GM11168 (cell line): ENCODE measurements around the gene P2RX3.
"Not testable (repeated sequence)": the region's sequence is repeated elsewhere in the genome, so short reads cannot be mapped to it uniquely, and the experiment has no call there.

Experiments
- in situ Hi-C: fragments of 300-500 bp; cut with MboI; formaldehyde crosslinking; loops from one replicate; pipeline ENCODE4 v1.12.0; 2022; ENCODE audit warnings: low sequenced_read_pairs; ENCODE audit not compliant: unreplicated experiment

The P2RX3 gene

GRCh38 chr11:57392066-57392762 is 54.1 kb downstream of the P2RX3 start:
- in situ Hi-C loops = no loop called here

DNA sequence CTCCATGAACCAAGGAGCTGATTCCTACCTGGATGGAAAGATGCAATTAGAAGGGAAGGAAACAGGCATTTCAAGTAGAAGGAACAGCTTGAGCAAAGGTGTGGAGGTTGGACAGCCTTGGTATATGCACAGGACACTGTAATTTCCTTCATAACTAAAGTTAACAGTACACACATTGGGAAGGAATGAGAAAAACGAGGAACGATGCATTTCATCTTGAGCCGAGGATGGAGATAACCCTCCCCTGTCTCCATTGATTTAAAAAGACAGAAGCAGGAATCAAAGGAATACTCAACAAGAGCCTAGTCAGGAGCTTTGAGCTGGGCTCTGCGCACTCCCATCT is 54.6 kb downstream of the P2RX3 start:
- in situ Hi-C loops = no loop called here

DNA sequence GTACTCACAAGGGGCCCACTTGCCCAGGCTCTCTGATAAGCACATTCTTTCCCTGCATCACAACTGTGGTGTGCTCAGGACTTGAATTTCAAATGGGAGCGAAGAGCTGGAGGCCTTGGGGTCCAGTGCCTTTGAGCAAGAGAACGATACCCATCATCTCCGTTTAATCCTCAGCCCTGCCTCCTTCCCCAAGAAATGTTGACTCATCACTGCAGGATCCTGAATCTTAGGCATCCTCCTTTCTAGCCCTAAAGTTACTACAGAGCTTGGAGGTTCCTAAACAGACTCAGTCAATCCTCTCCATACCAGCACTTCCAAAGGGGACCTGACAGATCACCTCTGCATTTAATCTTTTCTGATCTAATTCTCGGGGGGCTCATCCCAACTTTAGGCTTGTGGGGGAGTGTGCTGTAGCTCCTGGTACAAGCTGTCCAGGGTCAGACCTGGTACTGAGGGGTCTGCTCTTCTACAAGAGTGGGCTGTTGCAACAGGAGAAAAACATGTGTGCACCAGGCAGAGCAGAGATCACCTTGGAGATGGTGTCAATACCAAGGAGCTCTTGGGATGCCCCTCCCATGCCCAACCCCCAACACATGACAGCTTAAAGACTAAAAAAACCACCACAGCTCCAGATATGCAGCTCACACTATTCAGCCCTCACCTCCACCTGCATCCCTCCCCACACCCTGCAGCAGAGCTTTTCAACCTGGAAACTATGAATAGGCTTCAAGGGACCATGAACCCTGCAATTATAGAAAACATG is 56.2 kb downstream of the P2RX3 start:
- in situ Hi-C loops = no loop called here

- in situ Hi-C loops = no loop called here
These were observed 57.9 kb downstream of the P2RX3 start for GRCh38 chr11:57395905-57396623.

DNA sequence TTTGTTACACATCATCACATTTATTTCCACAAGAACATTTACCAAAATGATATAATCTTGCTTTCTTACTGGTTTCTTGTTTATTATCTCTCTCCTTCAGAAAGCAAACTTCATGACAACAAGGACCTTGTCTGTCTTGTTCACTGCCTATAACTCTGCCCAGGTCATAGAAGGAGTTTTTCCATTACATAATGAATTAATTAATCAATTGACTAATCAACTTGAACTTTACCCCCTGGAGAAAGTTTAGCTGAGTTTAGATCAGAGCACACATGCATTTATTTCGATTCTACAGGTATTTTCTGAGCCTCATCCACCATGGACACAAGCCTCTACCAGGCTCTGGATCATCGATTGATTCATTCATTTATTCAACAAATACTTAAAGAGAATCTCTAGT is 58.6 kb downstream of the P2RX3 start:
- in situ Hi-C loops = no loop called here

DNA sequence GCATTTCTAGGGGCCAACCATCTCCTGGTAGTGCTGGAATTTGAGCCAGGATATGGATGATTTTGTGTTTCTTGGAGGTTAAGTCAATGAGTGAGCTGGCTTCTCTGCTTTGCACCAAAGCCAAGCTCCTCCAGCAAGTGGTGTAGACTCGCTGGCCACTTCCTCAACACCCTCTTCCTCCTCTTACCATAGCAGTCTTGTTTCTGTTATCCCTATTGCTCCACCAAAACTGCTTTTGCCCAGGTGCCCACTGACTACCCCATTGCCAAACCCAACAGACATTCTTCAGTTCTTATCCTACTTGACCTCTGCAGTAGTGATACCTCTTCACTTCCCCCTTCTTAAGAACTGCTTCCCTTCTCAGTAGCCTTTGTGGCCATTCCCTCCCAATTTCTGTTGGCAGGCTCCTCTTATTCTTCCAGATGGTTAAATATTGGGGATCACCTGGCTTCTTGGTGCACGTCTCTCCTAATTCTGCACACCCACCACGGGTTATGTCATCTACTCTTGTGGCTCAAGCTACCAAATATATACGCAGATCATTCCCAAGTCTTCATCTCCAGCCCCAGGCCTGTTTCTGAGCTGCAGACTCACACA is 59.3 kb downstream of the P2RX3 start:
- in situ Hi-C loops = no loop called here

DNA sequence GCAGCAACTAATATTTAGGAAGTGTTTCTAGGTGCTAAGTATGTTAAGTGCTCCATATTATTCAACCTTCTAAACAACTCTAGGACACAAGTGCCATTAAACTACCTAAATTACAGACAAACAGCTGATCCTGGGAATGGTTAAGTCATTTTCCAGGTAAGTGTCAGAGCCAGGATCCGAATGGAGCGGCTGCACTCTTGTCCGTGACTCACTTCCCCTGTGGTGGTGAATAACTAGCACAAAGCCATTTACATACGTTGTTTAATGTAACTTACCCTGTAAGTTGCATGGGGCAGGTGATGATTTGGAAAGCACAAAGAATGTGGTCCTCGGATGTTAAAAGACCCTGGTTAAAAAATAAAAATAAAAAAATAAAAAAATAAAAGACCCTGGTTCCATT is 61.1 kb downstream of the P2RX3 start:
- in situ Hi-C loops = no loop called here

DNA sequence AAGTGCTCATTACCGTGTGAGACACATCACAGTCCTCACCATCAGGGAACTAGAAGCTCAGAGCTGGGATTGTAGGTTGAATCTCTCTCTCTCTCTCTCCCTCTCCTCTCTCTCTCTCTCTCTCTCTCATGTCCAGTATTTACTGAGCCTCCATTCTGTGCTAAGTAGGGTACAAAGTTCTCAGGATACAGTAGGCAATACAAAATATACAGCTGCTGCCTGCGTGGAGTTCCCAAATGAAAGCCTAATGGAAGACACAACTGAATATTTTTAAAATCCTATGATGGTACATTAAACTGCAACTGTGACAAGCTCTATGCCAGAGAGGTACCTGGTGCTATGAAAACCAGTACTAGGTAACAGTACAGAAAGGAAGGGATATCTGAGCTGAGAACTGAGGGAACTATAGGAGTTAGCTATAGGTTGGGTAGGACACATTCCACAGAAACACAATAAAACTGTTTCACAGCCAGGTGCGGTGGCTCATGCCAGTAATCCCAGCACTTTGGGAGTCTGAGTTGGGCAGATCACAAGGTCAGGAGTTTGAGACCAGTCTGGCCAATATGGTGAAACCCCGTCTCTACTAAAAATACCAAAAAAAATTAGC is 61.9 kb downstream of the P2RX3 start:
- in situ Hi-C loops = no loop called here

- in situ Hi-C loops = no loop called here
These were observed 64.2 kb downstream of the P2RX3 start for GRCh38 chr11:57402188-57403002.

DNA sequence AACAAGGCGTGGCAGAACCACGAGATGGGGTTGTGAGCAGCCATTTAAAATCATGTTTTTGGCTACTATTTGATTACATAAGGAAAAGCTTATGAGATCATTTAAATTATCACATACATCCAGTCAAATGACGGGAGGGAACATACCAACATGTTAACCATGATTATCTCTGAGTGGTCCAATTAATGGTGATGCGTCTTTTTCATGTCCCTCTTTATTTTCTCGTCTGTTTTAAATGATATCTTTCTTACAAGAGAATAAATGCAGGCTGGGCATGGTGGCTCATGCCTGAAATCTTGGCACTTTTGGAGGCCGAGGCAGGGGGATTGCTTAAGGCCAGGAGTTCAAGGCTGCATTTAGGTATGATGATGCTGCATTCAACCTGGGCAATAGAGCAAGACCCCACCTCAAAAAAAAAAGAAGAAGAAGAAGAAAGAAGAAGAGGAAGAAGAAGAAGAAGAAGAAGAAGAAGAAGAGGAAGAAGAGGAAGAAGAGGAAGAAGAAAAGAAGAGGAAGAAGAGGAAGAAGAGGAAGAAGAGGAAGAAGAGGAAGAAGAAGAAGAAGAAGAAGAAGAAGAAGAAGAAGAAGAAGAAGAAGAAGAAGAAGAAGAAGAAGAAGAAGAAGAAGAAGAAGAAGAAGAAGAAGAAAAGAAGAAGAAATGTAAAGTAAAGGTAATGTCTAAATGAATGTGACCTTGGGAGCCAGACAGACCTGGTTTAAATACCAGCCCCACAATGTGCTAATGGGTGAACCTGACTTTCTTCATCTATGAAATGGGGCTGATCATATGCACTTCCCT is 65.0 kb downstream of the P2RX3 start:
- in situ Hi-C loops = not testable (repeated sequence)

DNA sequence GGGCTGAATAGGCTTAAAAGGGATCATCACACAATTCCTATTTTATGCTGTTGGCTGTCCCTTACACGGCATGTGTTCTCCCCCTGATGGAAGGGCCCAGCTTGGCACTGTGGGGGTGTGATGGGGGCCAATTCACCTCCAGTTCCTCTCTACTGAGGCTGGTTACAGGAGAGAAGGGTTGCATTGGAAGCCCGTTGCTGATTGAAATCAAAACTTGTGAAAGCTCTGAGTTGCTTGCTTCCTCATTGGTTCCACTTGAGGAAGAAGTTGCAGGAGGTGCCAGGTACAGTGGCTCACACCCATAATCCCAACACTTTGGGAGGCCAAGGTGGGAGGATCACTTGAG is 65.6 kb downstream of the P2RX3 start:
- in situ Hi-C loops = no loop called here

DNA sequence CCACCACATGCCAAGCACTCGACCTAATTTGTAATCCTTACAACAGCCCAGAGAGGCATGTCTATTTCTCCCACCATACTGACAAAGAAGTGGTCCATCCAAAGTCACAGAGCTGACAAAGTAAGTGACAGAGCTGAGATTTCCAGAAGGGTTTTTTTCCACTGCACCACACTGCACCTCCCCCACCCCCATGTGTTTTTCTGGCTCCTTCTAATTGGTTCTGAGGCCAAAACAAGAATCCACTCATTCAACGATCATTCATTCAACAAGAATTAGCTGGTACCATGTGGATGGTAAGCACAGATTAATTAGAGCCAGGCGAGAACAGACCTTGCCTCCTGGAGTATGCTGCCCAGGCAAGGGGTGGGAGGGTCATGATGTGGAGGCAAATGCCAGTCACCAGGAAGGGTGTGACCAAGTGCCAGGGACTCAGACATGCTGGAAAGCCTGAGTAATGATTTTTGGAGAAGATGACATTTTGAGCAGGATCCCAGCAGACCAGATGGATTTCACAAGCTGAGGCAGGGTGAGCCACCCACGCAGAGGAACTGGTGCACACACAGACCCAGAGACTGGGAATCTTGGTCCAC is 67.2 kb downstream of the P2RX3 start:
- in situ Hi-C loops = no loop called here

- in situ Hi-C loops = no loop called here
These were observed 68.3 kb downstream of the P2RX3 start for GRCh38 chr11:57406337-57406904.

DNA sequence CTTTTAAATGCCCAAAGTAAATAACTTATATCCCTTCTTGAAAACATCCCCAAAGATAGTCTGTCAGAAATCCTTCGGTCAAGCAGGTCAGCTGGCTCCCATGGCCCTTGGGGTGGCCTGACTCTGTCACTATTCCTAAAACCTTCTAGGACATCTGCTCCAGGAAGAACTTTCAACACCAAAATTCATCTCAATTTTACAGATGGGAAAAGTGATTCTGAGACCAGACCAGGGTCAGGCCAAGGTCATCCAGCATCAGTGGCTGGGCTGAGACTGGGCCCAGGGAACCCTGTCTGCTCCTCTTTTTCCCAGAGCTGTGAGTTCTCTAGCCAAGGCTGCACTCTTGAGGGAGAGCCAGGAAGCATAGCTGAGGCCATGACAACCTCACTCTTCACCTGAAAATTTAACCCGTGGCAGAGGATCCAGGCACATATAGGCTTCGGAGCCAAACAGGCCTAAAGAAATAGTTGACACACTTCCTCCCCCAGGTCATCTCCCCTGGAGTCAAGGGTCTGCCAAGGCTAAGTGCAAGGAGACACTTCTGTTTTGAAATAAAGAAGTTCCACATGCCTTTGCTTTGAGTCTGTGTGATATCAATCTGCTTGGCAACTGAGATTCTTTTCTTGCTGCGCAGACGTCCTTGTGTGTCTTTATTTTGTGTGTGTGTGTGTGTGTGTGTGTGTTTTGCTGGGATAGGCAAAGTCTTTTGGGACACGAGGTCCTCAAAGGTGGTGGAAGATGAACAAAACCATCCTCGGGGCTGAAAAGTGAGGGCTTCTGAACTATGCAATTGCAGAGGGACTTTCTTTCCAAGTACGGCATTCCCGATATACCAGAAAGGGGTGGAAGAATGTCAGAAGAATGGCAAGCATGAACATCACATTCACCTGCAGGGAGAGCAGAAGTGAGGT is 69.1 kb downstream of the P2RX3 start:
- in situ Hi-C loops = no loop called here

DNA sequence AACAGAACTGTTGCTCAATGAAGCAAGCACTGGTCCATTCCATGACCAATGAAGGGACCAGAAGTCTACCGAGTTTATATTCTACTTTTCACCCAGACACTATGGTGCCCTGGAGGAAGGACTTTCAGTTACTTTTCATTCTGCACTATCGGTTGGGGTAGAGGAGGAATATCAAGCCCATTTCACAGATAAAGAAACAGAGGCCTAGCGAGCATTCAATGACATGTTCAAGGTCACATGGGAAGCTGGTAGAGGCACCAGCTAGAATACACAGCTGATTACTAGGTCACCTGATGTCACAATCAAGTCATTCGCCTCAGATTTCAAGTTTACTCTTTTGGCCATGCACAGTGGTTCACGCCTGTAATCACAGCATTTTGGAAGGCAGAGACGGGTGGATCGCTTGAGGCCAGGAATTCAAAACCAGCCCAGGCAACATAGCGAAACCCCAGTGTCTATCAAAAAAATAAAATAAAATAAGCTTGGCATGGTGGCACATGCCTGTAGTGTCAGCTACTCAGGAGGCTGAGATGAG is 69.9 kb downstream of the P2RX3 start:
- in situ Hi-C loops = no loop called here

DNA sequence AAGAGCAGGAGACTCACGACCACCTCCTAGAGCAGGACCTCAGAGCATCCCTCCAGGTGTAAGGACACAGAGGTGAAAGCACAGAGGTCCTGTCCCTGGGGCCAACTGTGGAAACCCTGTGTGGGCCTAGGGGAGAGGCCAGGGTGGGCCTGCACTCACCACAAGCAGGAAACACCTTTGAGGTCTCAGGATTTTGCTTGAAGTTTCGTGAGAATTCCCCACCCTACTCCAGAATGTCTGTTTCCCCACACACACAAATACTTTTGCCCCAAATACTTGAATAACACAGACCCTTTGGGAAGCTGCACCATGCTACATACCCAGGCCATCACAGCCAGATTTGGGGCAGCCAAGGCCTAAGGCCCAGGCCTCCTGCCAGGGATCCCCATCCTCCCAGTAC is 70.6 kb downstream of the P2RX3 start:
- in situ Hi-C loops = no loop called here
